ENCODE results near the gene CEP192.

GRCh38 chr18:13107074-13107473 lies 115.9 kb downstream of the CEP192 start:
- TF ChIP-seq EGR1 (IDR thresholded peaks at IDR 0.05) = no peak
- no peak for TF ChIP-seq FOXM1 (IDR thresholded peaks at IDR 0.05; ENCODE audit: borderline replicate concordance, low read depth)
- TF ChIP-seq RAD21 (IDR thresholded peaks at IDR 0.05; ENCODE audit: low read depth) = no peak
- no peak for TF ChIP-seq REST (IDR thresholded peaks at IDR 0.05; ENCODE audit: low read depth)
